Measurements from ENCODE around the gene DUSP18.

Gene DUSP18

GRCh38 chr22:30705710-30706651 lies 38.3 kb upstream of the DUSP18 start:
- H3K4me3 ChIP-seq (replicated peaks; ENCODE audit: insufficient read depth, low read length) = no peak overlapping the region
- DNase-seq (ENCODE audit: low read depth in 1 of 2, low spot score in 1 of 2) = peak in 1 of 2 experiments; percentile 49
- H3K27ac ChIP-seq (replicated peaks) = no peak overlapping the region
- H3K27me3 ChIP-seq (ENCODE audit: insufficient read depth, poor library complexity, severe bottlenecking) = no peaks in the 10 kb centered on the region
- no peak for TF ChIP-seq SPI1 (IDR thresholded peaks at IDR 0.05; ENCODE audit: borderline replicate concordance, low read depth)
- TF ChIP-seq POLR2AphosphoS5 (IDR thresholded peaks at IDR 0.05; ENCODE audit: low read depth) = no peak
- TF ChIP-seq, protein P1, sequence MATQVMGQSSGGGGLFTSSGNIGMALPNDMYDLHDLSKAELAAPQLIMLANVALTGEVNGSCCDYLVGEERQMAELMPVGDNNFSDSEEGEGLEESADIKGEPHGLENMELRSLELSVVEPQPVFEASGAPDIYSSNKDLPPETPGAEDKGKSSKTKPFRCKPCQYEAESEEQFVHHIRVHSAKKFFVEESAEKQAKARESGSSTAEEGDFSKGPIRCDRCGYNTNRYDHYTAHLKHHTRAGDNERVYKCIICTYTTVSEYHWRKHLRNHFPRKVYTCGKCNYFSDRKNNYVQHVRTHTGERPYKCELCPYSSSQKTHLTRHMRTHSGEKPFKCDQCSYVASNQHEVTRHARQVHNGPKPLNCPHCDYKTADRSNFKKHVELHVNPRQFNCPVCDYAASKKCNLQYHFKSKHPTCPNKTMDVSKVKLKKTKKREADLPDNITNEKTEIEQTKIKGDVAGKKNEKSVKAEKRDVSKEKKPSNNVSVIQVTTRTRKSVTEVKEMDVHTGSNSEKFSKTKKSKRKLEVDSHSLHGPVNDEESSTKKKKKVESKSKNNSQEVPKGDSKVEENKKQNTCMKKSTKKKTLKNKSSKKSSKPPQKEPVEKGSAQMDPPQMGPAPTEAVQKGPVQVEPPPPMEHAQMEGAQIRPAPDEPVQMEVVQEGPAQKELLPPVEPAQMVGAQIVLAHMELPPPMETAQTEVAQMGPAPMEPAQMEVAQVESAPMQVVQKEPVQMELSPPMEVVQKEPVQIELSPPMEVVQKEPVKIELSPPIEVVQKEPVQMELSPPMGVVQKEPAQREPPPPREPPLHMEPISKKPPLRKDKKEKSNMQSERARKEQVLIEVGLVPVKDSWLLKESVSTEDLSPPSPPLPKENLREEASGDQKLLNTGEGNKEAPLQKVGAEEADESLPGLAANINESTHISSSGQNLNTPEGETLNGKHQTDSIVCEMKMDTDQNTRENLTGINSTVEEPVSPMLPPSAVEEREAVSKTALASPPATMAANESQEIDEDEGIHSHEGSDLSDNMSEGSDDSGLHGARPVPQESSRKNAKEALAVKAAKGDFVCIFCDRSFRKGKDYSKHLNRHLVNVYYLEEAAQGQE (IDR thresholded peaks at IDR 0.05; ENCODE audit: insufficient replicate concordance, low read depth) = no peak
- no peak for TF ChIP-seq GABPA (IDR thresholded peaks at IDR 0.05; ENCODE audit: low read depth)
- TF ChIP-seq, protein P2, sequence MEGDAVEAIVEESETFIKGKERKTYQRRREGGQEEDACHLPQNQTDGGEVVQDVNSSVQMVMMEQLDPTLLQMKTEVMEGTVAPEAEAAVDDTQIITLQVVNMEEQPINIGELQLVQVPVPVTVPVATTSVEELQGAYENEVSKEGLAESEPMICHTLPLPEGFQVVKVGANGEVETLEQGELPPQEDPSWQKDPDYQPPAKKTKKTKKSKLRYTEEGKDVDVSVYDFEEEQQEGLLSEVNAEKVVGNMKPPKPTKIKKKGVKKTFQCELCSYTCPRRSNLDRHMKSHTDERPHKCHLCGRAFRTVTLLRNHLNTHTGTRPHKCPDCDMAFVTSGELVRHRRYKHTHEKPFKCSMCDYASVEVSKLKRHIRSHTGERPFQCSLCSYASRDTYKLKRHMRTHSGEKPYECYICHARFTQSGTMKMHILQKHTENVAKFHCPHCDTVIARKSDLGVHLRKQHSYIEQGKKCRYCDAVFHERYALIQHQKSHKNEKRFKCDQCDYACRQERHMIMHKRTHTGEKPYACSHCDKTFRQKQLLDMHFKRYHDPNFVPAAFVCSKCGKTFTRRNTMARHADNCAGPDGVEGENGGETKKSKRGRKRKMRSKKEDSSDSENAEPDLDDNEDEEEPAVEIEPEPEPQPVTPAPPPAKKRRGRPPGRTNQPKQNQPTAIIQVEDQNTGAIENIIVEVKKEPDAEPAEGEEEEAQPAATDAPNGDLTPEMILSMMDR (IDR thresholded peaks at IDR 0.05; ENCODE audit: insufficient read depth, low read length) = no peak

GRCh38 chr22:30704978-30705377 lies 37.3 kb upstream of the DUSP18 start:
- TF ChIP-seq, protein P1 (IDR thresholded peaks at IDR 0.05; ENCODE audit: insufficient replicate concordance, low read depth) = no peak
- TF ChIP-seq GABPA (IDR thresholded peaks at IDR 0.05; ENCODE audit: low read depth) (no peak), SPI1 (IDR thresholded peaks at IDR 0.05; ENCODE audit: borderline replicate concordance, low read depth) (no peak), POLR2AphosphoS5 (IDR thresholded peaks at IDR 0.05; ENCODE audit: low read depth) (no peak)
- TF ChIP-seq, protein P2 (IDR thresholded peaks at IDR 0.05; ENCODE audit: insufficient read depth, low read length) = no peak
- H3K4me3 ChIP-seq (replicated peaks; ENCODE audit: insufficient read depth, low read length) = no peak overlapping the region
- no peaks in the 10 kb centered on the region for H3K27me3 ChIP-seq (ENCODE audit: insufficient read depth, poor library complexity, severe bottlenecking)
- DNase-seq (ENCODE audit: low read depth in 1 of 2, low spot score in 1 of 2) = no peak
- no peak overlapping the region for H3K27ac ChIP-seq (replicated peaks)

DNA sequence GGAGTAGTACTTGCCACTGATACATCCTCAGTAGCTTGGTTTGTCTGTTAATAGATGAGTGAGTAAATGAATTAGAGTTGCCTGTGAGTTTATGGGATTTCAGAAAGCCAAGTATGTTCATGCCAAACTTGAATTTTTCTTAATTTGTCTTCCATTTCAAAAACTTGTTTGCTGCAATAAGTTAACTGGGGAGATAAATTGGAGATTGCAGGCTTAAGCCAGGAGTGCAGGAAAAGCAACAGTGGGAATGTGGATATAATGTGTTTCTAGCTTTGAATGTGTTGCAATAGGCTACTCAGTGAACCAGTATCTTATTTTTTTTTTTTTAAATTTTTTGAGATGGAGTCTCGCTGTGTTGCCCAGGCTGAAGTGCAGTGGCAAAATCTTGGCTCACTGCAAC lies 35.2 kb upstream of the DUSP18 start:
- TF ChIP-seq, protein P1 (IDR thresholded peaks at IDR 0.05; ENCODE audit: insufficient replicate concordance, low read depth) = no peak
- TF ChIP-seq GABPA (IDR thresholded peaks at IDR 0.05; ENCODE audit: low read depth) = no peak
- no peak for TF ChIP-seq SPI1 (IDR thresholded peaks at IDR 0.05; ENCODE audit: borderline replicate concordance, low read depth)
- TF ChIP-seq, protein P2 (IDR thresholded peaks at IDR 0.05; ENCODE audit: insufficient read depth, low read length) = no peak
- no peak for DNase-seq (ENCODE audit: low read depth in 1 of 2, low spot score in 1 of 2)
- no peak overlapping the region for H3K4me3 ChIP-seq (replicated peaks; ENCODE audit: insufficient read depth, low read length)
- no peaks in the 10 kb centered on the region for H3K27me3 ChIP-seq (ENCODE audit: insufficient read depth, poor library complexity, severe bottlenecking)
- no peak overlapping the region for H3K27ac ChIP-seq (replicated peaks)
